ENCODE measurements around the gene CFAP299. TPM values are rescaled to one million over a fixed set of nuclear protein-coding genes. Genes with fewer than 3 reads are reported as not detected.

The CFAP299 gene
- total RNA-seq, 1 donor from 2014 or later: not detected

DNA sequence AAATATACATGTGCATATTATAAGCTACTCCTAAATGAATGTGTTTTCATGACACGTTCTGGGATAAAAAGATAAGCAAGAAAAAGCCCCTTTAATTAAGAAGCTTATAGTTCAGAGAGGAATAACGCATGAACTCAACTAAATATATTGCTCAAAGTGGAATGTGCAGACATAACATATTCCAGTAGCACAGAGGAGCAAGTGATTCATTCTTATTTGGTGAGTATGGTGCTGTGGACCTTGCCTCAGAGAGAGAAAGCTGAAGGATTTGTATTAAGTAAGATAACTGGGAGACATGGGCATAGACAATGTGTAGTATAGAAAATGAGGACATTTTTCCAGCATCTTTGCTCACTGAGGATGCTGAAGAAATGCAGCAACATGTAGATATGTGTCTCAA, 76.8 kb downstream of the CFAP299 start:
- Histone ChIP-seq H3K9me3 (replicated peaks) (no peaks in the 10 kb centered on the region), H3K4me3 (no peak overlapping the region), H3K27ac (replicated peaks) (no peak overlapping the region), H3K27me3 (ENCODE audit: low read depth) (no peaks in the 10 kb centered on the region), H3K36me3 (no peaks in the 10 kb centered on the region), H3K4me1 (no peaks in the 10 kb centered on the region)
- TF ChIP-seq, protein P1, sequence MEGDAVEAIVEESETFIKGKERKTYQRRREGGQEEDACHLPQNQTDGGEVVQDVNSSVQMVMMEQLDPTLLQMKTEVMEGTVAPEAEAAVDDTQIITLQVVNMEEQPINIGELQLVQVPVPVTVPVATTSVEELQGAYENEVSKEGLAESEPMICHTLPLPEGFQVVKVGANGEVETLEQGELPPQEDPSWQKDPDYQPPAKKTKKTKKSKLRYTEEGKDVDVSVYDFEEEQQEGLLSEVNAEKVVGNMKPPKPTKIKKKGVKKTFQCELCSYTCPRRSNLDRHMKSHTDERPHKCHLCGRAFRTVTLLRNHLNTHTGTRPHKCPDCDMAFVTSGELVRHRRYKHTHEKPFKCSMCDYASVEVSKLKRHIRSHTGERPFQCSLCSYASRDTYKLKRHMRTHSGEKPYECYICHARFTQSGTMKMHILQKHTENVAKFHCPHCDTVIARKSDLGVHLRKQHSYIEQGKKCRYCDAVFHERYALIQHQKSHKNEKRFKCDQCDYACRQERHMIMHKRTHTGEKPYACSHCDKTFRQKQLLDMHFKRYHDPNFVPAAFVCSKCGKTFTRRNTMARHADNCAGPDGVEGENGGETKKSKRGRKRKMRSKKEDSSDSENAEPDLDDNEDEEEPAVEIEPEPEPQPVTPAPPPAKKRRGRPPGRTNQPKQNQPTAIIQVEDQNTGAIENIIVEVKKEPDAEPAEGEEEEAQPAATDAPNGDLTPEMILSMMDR (IDR thresholded peaks at IDR 0.05; ENCODE audit: borderline replicate concordance): no peak
- DNase-seq: no peak
- intact Hi-C loops (cut with micrococcal nuclease): no loop called here

DNA sequence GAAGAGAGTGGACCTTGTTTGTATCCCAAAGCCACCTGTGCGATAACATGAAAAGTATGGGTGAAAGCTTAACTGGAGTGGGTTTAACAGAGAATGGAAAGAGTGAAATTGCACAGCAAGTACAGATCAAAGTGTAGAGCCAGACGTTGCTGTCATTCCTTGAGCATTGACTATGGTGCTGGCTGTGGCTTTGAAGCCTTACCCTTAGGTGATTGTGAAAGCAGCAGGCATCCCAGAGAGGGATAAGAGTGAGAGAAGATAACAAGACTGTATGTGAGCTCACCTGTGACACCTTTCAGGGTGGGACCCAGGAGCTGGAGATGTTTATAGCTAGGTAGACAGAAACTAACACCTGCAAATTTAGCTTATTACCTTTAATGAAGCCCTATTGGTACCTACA, 77.6 kb downstream of the CFAP299 start:
- intact Hi-C loops (cut with micrococcal nuclease): no loop called here
- no peak overlapping the region for H3K4me3 ChIP-seq
- H3K9me3 ChIP-seq (replicated peaks): no peaks in the 10 kb centered on the region
- H3K27me3 ChIP-seq (ENCODE audit: low read depth): no peaks in the 10 kb centered on the region
- no peaks in the 10 kb centered on the region for H3K4me1 ChIP-seq
- H3K27ac ChIP-seq (replicated peaks): no peak overlapping the region
- H3K36me3 ChIP-seq: no peaks in the 10 kb centered on the region
- DNase-seq: no peak
- TF ChIP-seq, protein P1 (IDR thresholded peaks at IDR 0.05; ENCODE audit: borderline replicate concordance): no peak

DNA sequence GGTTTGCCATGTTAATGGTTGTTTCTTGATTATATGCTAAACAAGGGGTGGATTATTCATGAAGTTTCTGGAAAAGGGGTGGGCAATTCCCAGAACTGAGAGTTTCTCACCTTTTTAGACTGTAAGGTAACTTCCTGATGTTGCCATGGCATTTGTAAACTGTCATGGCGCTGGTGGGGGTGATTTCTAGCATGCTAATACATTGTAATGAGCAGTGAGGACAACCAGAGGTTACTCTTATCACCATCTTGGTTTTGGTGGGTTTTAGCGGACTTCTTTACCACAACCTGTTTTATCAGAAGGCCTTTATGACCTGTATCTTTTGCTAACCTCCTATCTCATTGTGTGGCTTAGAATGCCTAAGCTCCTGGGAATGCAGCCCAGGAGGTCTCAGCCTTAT, 81.5 kb downstream of the CFAP299 start:
- Histone ChIP-seq H3K27ac (replicated peaks) (no peak overlapping the region), H3K9me3 (replicated peaks) (no peaks in the 10 kb centered on the region), H3K4me1 (no peaks in the 10 kb centered on the region), H3K4me3 (no peak overlapping the region), H3K36me3 (no peaks in the 10 kb centered on the region), H3K27me3 (ENCODE audit: low read depth) (no peaks in the 10 kb centered on the region)
- intact Hi-C loops (cut with micrococcal nuclease): no loop called here
- no peak for DNase-seq
- TF ChIP-seq, protein P1 (IDR thresholded peaks at IDR 0.05; ENCODE audit: borderline replicate concordance): no peak

DNA sequence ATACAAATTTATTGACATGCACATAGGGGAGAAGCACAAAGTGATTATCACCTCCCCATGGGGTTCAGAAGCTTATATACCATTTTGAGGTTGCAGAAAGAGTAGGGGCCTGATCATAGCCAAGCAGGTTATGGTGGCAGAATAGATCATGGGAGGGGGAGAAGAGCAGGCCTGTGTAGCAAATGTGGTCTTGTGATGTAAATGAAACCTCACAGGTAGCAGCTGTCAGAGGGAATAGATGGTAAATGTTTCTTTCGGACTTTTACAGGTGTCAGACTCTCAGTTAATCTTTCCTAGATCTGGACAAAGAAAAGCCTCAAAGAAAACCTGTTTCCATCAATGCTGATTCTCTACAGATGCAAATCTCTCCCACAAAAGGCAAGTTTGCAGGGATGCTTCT, 84.4 kb downstream of the CFAP299 start:
- no peaks in the 10 kb centered on the region for H3K4me1 ChIP-seq
- no peaks in the 10 kb centered on the region for H3K9me3 ChIP-seq (replicated peaks)
- H3K36me3 ChIP-seq: no peaks in the 10 kb centered on the region
- TF ChIP-seq, protein P1 (IDR thresholded peaks at IDR 0.05; ENCODE audit: borderline replicate concordance): no peak
- no peak overlapping the region for H3K27ac ChIP-seq (replicated peaks)
- no peak overlapping the region for H3K4me3 ChIP-seq
- intact Hi-C loops (cut with micrococcal nuclease): no loop called here
- H3K27me3 ChIP-seq (ENCODE audit: low read depth): no peaks in the 10 kb centered on the region
- no peak for DNase-seq

DNA sequence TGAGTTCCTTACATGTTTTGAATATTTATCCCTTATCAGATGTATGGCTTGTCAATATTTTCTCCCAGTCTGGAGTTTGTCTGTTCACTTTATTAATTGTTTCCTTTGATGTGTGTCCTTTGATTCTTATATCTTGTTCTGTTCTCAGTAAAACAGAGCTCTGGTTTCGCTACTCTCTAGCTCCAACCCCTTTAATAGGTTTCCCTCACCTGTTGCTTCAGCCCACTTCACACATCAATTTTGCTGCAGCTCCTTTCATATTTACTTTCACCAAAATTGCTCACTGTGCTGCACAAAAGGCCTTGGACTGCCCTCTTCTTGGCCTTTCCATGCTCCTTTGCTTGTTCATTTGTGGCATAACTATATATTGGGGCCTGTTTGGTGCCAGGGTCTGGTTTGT, 85.1 kb downstream of the CFAP299 start:
- H3K27me3 ChIP-seq (ENCODE audit: low read depth): no peaks in the 10 kb centered on the region
- TF ChIP-seq, protein P1 (IDR thresholded peaks at IDR 0.05; ENCODE audit: borderline replicate concordance): no peak
- DNase-seq: no peak
- intact Hi-C loops (cut with micrococcal nuclease): no loop called here
- H3K27ac ChIP-seq (replicated peaks): no peak overlapping the region
- H3K36me3 ChIP-seq: no peaks in the 10 kb centered on the region
- no peaks in the 10 kb centered on the region for H3K4me1 ChIP-seq
- no peak overlapping the region for H3K4me3 ChIP-seq
- H3K9me3 ChIP-seq (replicated peaks): no peaks in the 10 kb centered on the region
